ENCODE measurements around the gene NDUFA3.
"Not testable (repeated sequence)": the region's sequence is repeated elsewhere in the genome, so short reads cannot be mapped to it uniquely, and the experiment has no call there.

NDUFA3 gene

DNA sequence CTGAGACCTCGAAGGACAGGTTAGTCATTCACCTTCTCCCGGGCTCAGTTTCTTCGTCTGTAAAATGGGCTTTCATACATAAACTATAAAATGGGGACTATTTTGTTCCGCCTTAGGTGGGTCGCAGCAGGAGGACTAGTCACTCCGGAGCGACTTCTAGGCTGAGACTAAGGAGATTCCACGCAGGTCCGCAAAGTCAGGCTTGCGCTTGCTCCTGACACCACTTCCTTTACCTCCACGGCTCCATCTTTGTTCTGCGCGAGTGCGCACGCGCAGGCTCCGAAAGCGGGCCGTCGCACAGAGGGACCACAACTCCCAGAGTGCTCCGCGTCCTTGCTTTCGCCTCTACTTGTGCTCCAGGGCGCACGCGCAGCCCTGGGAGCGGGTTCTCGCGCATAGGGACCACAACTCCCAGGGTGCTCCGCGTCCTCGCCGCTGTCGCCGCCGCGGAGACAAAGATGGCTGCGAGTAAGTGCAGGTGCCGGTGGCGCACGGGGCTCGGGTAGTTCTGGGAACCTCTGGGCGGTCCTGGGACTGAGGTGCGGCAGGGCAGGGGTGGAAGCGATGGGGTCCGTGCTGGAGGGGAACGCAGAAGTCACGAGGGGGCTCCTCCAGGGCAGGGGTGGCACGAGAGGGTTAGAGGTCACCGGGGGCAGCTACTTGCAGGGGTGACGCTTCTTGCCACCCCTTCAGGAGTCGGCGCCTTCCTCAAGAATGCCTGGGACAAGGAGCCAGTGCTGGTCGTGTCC lies at the start of gene NDUFA3:
Gene NDUFA3, plus strand, starts transcription at position 435 of the 749 bp plus-strand sequence. Its CDS starts 24 bp downstream, at position 459.
- peak; percentile 99 for DNase-seq

GRCh38 chr19:54062643-54063042 lies 40.0 kb upstream of the NDUFA3 start:
- no peak for DNase-seq

DNA sequence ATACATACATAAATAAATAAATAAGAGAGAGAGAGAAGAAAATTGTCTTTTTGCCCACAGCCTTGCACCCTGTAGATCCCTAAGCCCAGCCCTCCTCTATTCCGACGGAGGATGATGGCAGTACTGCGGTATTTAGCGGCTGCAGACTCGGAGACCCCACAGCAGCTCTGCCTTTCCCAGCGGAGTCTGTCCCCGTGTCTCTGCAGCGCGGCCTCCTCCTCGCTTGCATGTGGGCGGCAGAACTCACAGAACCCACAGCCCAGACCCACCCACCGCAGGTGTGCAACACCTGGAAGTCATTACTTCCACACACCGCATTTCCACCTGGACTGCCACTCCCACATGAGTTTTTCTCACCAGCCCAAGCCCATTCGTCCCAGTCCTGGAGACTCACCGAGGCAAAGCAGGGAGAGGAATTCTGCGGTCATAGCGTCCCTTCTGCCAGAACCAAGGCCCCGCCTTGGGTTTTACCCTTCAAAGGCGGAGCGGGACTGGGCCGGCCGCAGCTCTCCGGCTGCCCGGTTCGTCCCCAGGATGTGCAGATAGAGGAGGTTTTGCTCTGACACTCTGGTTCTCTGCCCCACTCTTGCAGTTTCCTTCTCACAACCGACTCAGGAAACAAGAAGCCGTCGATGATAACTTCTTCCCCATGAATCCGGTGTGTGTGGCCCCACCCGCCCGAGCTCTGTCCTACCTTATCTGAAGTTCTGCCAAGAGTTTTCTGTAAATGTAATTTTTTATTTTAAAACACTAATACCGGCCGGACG lies 39.1 kb upstream of the NDUFA3 start, which contains the start of gene VSTM1:
Gene VSTM1, minus strand, starts transcription at position 548 of the 767 bp plus-strand sequence. Its CDS starts 120 bp downstream, at position 428.
- DNase-seq: no peak

DNA sequence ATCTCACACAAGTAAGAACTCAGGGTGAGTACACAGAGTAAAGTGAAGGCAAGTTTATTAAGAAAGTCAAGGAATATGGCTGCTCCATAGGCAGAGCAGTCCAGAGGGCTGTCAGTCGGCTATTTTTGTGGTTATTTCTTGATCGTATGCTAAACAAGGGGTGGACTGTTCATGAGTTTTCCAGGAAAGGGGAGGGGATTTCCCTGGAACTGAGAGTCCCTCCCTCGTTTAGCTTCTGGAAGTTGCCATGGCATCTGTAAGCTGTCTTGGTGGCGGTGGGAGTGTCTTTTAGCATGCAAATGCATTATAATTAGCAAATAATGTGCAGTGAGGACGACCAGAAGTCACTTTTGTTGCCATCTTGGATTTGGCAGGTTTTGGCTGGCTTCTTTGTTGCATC lies 33.2 kb upstream of the NDUFA3 start:
- no peak for DNase-seq

DNA sequence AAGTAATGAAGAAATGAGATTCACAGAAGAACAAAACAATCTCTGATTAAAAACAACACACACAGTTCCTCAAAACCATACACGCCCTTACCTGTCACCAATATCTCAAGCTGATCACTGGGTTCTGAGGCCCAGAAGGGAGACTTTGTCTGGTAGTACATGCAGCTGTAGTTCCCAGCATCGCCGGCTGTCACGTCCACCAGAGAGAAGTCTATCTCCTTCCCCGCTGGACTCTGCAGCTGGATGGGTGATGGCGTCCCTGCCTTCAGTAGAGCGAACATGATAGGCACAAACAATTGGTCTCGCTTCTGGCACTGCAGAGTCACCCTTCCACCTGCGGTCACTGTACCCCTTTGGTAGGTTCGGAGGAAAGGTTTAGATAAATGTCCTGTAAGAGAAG lies 28.8 kb upstream of the NDUFA3 start:
- DNase-seq: no peak

DNA sequence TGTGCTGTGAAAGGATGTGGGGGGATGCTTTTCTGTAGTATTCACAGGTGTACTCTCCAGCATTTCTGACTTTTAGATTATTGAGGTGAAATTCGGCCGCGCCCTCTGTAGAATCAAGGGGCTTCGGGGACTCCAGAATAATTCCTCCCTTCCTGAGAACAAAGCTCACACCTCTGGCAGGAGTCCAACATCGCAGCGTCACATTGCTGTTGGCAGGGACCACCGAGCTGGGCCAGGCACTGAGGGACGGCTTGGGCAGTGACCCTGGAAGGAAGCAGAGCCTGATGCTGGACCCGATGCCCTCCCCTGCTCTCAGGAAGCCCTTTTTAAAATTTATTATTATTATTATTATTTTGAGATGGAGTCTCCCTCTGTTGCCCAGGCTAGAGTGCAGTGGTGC lies 27.8 kb upstream of the NDUFA3 start:
- DNase-seq: no peak

DNA sequence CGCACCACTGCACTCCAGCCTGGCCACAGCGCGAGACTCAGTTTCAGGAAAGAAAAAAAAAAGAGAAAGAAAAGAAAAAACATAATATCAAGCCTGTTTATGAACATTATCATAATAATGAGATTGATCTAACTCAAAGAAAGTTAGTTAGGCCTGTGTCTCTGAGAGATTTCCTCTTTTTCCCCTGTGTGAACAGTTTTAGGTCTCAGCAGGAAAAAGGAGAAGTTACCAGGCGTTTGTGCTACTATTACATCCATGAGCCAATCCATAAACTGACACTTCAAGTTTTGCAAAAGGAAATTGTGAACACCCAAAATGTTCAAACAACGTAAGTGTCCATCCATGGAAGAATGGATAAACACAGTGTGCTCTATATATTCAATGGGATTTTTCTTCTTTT lies 25.3 kb upstream of the NDUFA3 start:
- DNase-seq: no peak

DNA sequence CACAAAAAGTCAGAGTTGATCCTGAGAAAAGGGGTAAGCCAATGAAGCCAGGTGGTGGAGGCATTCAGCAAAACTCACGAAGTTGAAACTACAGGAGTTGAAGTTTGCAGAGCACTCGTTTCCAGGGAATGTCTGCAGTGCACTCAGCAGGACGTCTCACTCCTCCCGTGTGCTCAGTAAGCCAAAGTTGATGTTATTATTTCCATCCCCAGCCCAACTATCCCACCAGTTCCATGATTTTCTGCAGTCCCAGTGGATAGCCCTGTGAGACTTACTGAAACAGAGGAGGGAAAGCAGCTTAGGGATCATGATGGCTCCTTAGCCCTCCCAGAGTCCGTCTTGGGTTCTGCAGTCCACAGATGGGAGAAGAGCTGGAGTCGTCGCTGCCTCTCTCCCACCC lies 21.6 kb upstream of the NDUFA3 start, which contains the start of gene TARM1:
Gene TARM1, minus strand, starts transcription at position 334 of the 400 bp plus-strand sequence. Its CDS starts 25 bp downstream, at position 309.
- DNase-seq: no peak

- no peak for DNase-seq
Observed at GRCh38 chr19:54084410-54084809, 18.2 kb upstream of the NDUFA3 start.

DNA sequence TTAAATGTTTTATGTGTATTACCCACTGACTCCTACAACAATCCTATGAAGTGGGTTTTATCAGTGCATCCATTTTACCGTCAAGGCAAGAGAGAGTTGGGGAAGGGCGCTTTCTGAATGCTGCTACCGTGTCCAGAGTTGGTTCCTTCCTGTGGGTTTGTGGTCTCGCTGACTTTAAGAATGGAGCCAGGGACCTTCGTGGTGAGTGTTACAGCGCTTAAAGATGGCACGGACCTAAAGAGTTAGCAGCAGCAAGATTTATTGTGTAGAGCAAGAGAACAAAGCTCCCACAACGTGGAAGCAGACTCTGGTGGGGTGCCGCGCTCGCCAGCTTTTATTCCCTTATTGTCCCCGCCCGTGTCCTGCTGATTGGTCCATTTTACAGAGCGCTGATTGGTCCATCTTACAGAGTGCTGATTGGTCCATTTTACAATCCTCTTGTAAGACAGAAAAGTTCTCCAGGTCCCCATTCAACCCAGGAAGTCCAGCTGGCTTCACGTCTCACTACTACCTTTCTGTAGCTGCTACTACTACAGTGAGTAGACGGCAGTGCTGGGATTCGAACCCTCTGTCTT lies 8.1 kb upstream of the NDUFA3 start:
- DNase-seq: no peak

GRCh38 chr19:54095136-54095858 lies 7.4 kb upstream of the NDUFA3 start:
- no peak for DNase-seq

- peak; percentile 50 for DNase-seq
Observed at GRCh38 chr19:54095859-54096616, 6.6 kb upstream of the NDUFA3 start.

- peak; percentile 34 for DNase-seq
Observed at GRCh38 chr19:54096617-54097106, 6.0 kb upstream of the NDUFA3 start.

- DNase-seq: no peak
Observed at GRCh38 chr19:54099190-54099902, 3.3 kb upstream of the NDUFA3 start.

DNA sequence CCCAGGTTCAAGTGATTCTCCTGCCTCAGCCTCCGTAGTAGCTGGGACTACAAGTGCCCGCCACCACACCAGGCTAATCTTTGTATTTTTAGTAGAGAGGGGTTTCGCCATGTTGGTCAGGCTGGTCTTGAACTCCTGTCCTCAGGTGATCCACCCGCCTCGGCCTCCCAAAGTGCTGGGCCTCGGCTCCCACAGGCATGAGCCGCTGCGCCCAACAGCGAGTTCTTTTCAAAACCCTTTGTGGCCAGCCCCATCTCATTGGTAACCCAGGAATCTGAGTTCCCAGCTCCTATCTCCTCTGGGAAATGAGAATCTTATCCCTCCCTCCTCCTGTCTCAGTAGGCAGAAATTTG lies 2.8 kb upstream of the NDUFA3 start:
- DNase-seq: not testable (repeated sequence)

- DNase-seq: no peak
Observed at GRCh38 chr19:54100561-54100960, 2.1 kb upstream of the NDUFA3 start, which contains the start of gene OSCAR. Gene OSCAR (minus strand): TSS chr19:54100803. CDS start chr19:54100792, 11 bp downstream.

GRCh38 chr19:54104998-54105715 lies 2.5 kb downstream of the NDUFA3 start:
- DNase-seq: no peak

DNA sequence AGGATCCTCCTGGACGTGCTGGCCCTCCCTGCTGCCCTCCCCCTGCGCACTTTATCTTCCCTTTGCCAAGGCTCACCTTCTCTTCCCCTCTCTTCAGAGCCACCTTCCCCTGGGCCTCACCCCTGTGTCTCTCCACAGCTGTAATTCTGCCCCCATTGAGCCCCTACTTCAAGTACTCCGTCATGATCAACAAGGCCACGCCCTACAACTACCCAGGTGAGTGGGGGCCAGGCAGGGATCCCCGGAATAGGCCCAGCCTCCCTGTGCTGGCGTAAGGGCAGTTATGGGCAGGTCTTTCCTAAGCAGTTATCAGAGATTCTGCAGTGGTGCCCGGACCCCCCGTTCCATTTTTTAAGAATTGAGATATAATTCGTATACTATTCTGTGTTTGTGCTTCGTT lies 3.1 kb downstream of the NDUFA3 start:
- DNase-seq: no peak

- DNase-seq: no peak
Observed at GRCh38 chr19:54106716-54107115, 4.1 kb downstream of the NDUFA3 start.

GRCh38 chr19:54107876-54108490 lies 5.3 kb downstream of the NDUFA3 start:
- no peak for DNase-seq

Data from activated CD4-positive, alpha-beta T cell treated with anti-CD3 and anti-CD28 coated beads, Interleukin-10, Interleukin-2, amounts not matched to agents 100 ng/mL and 50 ng/mL, durations not matched to agents 16 hours and 8 hours (primary cell).